ENCODE measurements around the gene PEX11A.

Gene PEX11A

GRCh38 chr15:89686522-89686921 lies 4.0 kb downstream of the PEX11A start:
- no peak for TF ChIP-seq YY1 (IDR thresholded peaks at IDR 0.05; ENCODE audit: low read depth)
- no peak for TF ChIP-seq EGR1 (IDR thresholded peaks at IDR 0.05)
- no peak for TF ChIP-seq CEBPB (IDR thresholded peaks at IDR 0.05)

GRCh38 chr15:89685995-89686394 lies 4.6 kb downstream of the PEX11A start:
- TF ChIP-seq RAD21 (IDR thresholded peaks at IDR 0.05; ENCODE audit: low read depth) (no peak), MAX (IDR thresholded peaks at IDR 0.05) (no peak), USF1 (IDR thresholded peaks at IDR 0.05) (no peak), EP300 (IDR thresholded peaks at IDR 0.05; ENCODE audit: borderline replicate concordance) (no peak), YY1 (IDR thresholded peaks at IDR 0.05; ENCODE audit: low read depth) (no peak), EGR1 (IDR thresholded peaks at IDR 0.05) (no peak), TEAD4 (IDR thresholded peaks at IDR 0.05) (no peak), CEBPB (IDR thresholded peaks at IDR 0.05) (no peak), CREB1 (IDR thresholded peaks at IDR 0.05; ENCODE audit: low read depth) (no peak), REST (IDR thresholded peaks at IDR 0.05; ENCODE audit: low read depth) (no peak)

GRCh38 chr15:89681146-89681545 lies 9.4 kb downstream of the PEX11A start:
- TF ChIP-seq FOXM1 (IDR thresholded peaks at IDR 0.05; ENCODE audit: borderline replicate concordance, low read depth) = no peak
- no peak for TF ChIP-seq NFIC (IDR thresholded peaks at IDR 0.05)
- no peak for TF ChIP-seq TAF1 (IDR thresholded peaks at IDR 0.05; ENCODE audit: low read depth)

- TF ChIP-seq NFIC (IDR thresholded peaks at IDR 0.05) (peak; percentile 27; the same call in 1 of the 2 replicates), USF1 (IDR thresholded peaks at IDR 0.05) (no peak), FOXM1 (IDR thresholded peaks at IDR 0.05; ENCODE audit: borderline replicate concordance, low read depth) (no peak), TEAD4 (IDR thresholded peaks at IDR 0.05) (no peak), REST (IDR thresholded peaks at IDR 0.05; ENCODE audit: low read depth) (peak; percentile 12; the same call in 1 of the 2 replicates), MAX (IDR thresholded peaks at IDR 0.05) (no peak), CEBPB (IDR thresholded peaks at IDR 0.05) (no peak), YY1 (IDR thresholded peaks at IDR 0.05; ENCODE audit: low read depth) (no peak)
Observed at GRCh38 chr15:89680282-89680873, 10.2 kb downstream of the PEX11A start.

- TF ChIP-seq ZBTB7A (IDR thresholded peaks at IDR 0.05; ENCODE audit: low read depth) (no peak), NFIC (IDR thresholded peaks at IDR 0.05) (no peak), EGR1 (IDR thresholded peaks at IDR 0.05) (no peak), TCF12 (IDR thresholded peaks at IDR 0.05; ENCODE audit: low read depth) (no peak), YY1 (IDR thresholded peaks at IDR 0.05; ENCODE audit: low read depth) (no peak), MAX (IDR thresholded peaks at IDR 0.05) (no peak), EP300 (IDR thresholded peaks at IDR 0.05; ENCODE audit: borderline replicate concordance) (no peak), TEAD4 (IDR thresholded peaks at IDR 0.05) (no peak), FOXM1 (IDR thresholded peaks at IDR 0.05; ENCODE audit: borderline replicate concordance, low read depth) (no peak), REST (IDR thresholded peaks at IDR 0.05; ENCODE audit: low read depth) (no peak)
Observed at GRCh38 chr15:89679212-89679611, 11.3 kb downstream of the PEX11A start, which contains the start of gene PLIN1. TSS of gene PLIN1 (minus strand) at chr15:89679367. CDS start at chr15:89677489, 1,878 bp downstream.
